ENCODE results near the gene TNRC6C.
A peak's percentile ranks its signal among the peaks of the same experiment; 100 is the strongest.

The TNRC6C gene

DNA sequence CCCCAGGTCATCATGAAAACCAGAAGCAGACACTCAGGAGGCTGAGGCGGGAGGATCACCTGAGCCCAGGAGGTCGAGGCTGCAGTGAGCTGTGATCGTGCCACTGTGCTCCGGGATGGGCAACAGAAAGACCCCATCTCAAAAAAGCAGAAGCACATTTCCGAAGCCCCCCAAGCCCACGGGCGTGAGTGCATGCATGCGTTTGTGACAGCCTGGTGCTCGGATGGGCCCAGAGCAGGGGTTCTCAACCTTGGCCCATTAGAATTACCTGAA, 150.9 kb downstream of the TNRC6C start:
- TF ChIP-seq, protein P1, sequence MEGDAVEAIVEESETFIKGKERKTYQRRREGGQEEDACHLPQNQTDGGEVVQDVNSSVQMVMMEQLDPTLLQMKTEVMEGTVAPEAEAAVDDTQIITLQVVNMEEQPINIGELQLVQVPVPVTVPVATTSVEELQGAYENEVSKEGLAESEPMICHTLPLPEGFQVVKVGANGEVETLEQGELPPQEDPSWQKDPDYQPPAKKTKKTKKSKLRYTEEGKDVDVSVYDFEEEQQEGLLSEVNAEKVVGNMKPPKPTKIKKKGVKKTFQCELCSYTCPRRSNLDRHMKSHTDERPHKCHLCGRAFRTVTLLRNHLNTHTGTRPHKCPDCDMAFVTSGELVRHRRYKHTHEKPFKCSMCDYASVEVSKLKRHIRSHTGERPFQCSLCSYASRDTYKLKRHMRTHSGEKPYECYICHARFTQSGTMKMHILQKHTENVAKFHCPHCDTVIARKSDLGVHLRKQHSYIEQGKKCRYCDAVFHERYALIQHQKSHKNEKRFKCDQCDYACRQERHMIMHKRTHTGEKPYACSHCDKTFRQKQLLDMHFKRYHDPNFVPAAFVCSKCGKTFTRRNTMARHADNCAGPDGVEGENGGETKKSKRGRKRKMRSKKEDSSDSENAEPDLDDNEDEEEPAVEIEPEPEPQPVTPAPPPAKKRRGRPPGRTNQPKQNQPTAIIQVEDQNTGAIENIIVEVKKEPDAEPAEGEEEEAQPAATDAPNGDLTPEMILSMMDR (IDR thresholded peaks at IDR 0.05; ENCODE audit: low read depth, low read length) = no peak
- no peak overlapping the region for H3K4me3 ChIP-seq (ENCODE audit: low read depth, low read length)

DNA sequence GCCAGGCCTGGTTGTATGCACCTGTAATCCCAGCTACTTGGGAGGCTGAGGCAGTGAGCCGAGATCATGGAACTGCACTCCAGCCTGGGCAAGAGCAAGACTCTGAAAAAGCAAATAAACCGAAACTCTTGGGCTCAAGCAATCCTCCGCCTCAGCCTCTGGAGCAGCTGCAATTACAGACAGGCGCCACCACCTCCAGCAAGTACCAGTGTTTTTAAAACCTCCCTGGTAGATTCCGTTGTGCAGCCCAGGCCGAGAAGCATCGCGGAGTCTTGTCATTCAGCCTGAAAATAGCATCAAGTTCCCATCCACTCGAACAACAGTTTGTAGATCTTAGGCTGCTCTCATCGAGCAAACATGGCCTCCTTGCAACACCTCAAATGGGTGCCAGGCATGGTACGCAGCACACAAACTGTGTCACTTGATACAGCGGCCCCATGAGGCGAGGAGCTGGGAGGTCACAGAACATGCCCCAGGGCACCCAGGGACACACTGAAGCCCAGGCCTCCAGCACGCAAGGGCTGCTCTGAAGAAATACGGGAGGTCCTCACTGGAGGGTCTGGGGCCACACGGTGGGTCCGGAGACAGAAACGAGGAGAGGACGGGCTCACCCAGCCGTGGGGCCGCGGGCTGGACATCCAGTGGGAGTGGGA, 152.0 kb downstream of the TNRC6C start:
- no peak overlapping the region for H3K4me3 ChIP-seq (ENCODE audit: low read depth, low read length)
- TF ChIP-seq, protein P1 (IDR thresholded peaks at IDR 0.05; ENCODE audit: low read depth, low read length) = no peak

DNA sequence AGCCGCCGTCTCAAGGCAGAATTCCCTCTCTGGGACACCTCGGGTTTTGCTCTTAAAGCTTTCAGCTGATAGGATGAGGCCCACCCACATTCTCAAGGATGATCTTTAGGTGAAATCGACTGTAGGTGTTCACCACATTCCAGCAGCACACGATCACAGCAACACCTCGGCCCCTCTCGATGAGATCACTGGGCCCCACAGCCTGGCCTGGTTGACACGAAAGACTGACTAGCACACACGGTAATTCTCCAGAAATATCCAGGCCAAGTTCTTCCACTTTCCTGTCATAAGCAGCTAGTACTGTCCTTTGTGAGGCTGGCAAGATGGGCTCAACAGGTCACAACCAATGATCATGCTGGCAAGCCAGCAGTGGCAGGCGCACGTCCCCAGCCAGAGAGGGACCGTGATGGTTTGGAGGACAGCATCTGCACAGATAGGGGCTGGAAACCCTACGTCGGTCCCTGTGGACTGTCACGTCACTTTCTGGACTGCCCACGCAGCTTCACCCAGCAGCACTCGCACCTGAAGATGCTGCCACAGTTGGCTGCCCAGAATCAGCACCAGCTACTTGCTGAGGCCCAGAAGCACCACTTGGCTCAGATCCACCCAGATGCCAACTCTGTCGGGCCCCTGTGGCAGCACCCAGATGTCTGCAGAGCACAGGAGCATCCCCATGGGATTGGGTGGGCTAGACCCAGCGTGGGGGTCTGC, 152.7 kb downstream of the TNRC6C start:
- H3K4me3 ChIP-seq (ENCODE audit: low read depth, low read length) = no peak overlapping the region
- TF ChIP-seq, protein P1 (IDR thresholded peaks at IDR 0.05; ENCODE audit: low read depth, low read length) = no peak

DNA sequence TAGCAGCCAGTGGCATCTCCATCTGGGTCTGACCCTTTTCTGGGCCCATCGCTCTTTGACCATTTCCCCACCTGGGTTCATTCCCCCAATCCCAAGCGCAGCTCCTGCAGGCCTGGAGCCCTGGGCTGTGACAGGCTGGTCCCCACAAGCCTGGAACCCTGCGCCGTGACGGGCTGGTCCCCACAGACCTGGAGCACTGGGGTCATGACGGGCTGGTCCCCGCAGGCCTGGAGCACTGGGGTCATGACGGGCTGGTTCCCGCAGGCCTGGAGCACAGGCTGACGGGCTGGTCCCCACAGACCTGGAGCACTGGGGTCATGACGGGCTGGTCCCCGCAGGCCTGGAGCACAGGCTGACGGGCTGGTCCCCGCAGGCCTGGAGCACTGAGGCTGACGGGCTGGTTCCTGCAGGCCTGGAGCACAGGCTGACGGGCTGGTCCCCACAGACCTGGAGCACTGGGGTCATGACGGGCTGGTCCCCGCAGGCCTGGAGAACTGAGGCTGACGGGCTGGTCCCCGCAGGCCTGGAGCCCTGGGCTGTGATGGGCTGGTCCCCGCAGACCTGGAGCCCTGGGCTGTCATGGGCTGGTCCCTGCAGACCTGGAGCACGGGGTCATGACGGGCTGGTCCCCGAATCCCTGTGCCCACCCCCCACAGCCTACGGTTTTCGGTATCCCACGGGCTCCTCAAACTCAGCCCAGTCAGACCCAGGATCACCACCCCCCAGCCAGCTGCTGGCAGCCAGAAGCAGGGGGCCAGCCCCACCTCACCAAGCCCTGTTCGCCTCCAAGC, 153.4 kb downstream of the TNRC6C start:
- H3K4me3 ChIP-seq (ENCODE audit: low read depth, low read length) = no peak overlapping the region
- TF ChIP-seq, protein P1 (IDR thresholded peaks at IDR 0.05; ENCODE audit: low read depth, low read length) = no peak

DNA sequence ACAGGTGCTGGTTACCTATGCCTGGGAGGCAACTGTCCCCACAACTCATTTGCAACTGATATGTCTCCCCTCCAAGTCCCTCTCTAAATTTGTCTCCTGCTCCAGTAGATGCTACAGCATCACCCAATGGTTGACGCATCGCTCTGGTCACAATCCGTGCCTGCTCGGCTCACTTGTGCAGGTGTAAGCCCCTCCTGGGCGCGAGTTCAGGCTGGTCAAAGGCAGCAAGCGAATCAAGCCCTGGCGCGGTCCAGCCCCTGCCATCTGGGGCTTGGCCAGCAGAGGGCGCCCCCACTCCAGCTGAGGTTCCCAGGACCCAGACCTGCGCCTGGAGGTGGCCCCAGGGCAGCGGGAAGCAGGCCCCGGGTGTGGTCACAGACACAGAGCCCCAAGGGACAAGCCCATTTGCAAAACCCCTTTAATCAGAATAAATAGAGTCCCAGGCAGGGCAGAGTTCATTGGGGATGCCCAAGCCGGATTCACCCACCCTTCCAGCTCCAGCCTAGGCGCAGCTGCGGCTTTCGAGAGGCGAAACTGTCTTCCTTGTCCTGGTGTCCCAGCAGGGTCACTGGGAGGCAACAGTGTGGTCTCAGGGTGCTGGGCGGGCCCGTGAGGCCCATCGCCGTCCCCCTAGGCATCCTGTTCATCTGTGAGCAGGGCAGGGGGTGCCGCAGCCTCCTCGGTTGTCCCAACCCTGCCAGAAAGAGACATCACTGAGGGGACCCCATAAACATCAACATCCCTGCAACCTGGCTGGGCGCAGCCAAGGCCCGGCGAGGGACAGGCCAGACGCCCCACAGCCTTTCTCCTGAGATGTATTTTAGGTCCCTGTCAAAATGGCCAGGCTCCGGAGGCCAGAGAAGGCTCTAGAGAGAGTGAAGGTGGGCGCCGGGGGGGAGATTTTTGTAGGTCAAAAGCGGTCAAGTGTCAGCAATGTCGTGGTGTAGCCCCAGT, 154.3 kb downstream of the TNRC6C start:
- TF ChIP-seq, protein P1 (IDR thresholded peaks at IDR 0.05; ENCODE audit: low read depth, low read length) = peak; percentile 95
- H3K4me3 ChIP-seq (ENCODE audit: low read depth, low read length) = no peak overlapping the region

DNA sequence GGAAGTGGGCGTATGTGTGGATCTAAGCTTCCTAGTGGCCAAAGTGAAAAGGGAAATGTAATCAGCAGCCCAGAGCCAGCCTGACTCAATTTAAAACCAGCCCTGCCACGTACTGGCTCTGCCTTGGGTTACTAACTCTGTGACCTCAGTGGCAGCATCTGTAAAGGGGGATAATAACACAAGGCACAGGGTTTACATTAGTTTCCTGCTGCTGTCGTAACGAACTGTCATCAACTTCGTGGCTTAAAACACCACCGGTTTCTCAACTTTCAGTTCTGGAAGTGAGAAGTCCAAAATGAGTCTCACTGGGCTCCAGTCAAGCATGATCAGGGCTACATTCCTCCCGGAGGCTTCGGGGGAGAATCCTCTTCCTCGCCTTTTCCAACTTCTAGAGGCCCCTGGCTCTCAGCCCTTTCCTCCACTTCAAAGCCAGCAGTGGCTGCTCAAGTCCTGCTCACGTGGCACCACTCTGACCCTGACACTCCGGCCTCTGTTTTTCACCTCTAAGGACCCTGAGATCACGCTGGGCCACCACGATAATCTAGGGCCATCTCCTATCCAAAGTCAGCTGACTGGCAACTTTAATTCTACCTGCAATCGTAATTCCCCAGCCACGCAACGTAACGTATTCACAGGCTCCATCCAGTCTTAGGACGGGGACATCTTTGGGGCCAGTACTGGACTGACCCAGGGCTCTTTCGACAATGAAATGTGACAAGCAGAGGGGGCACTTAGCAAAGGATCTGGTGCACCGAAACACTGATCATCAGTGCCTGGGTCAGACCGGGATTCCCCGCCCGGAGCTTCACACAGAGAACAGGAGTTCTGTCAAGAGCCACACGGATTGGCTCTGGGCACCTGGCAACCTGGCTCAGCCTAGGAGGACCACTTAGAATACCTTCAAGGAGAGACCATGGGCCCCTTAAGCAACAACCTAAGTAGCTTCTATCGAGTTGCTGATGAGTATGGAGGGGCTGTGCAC, 155.6 kb downstream of the TNRC6C start:
- TF ChIP-seq, protein P1 (IDR thresholded peaks at IDR 0.05; ENCODE audit: low read depth, low read length) = no peak
- H3K4me3 ChIP-seq (ENCODE audit: low read depth, low read length) = no peak overlapping the region
